GM18858 (cell line): ENCODE data around the gene ZKSCAN5.

Experiments used
- ATAC-seq: cut with Tn5 transposase; IDR thresholded peaks from one replicate; pipeline ENCODE4 v1.9.1; 2021; ENCODE audit not compliant: unreplicated experiment

ZKSCAN5 gene

DNA sequence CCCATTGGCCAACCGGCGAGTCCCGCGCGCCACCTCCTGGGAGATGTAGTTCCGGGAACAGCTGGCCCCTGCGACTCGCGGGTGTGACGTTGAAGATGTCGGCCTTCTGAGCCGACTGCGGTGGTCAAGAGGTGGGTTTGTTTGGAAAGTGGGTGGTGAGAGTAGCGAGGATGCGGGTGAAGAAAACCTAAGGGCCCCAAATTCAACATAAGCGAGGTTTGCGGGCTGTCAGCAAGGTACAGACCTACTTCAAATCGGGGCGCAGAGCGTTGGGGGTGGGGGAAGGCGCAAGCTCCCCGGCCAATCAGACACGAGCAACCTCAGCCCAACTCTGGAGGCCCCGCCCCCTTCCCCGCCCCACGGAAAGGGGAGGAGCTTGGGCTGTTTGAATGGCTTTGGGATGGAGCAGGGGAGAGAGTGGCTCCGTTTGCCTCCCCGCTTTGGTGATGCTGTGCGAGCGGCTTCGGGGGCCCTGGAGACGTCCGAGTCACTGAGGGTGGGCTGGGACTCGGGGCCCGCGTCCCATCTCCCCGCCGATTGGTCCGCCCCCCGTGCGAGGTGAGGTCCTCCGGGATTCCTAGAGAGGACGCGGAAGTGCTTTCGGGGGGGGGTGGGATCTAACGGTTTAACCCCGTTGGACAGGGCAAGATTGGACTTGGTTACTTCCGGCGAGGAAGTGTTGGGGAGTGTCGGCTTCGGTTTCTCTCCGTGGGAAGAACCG, at the start of gene ZKSCAN5:
ZKSCAN5 (plus strand) TSS at position 60 of the 721 bp plus-strand sequence. CDS start 1,383 bp downstream, outside the sequence.
- ATAC-seq, result peak; percentile 61

DNA sequence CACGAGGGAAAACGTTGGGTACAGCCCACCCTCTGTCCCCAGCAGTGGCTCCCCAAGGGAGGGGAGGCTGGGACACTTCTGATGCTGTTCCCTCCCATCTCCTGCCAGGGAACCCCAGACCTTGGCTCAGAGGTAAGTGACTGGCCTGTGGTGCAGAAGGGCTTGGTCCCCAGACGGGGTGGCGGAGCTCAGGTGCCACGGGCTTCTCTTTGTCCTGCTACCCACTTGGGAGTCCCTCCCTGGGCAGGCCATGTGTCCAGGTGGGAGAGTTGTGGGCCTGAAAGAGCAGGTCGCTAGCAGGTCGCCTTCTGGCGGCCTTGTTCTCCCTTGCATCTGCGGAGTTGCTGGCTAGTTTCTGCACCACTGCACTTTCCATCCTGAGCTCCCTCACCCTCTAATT, 48.6 kb upstream of the ZKSCAN5 start:
- no peak for ATAC-seq

DNA sequence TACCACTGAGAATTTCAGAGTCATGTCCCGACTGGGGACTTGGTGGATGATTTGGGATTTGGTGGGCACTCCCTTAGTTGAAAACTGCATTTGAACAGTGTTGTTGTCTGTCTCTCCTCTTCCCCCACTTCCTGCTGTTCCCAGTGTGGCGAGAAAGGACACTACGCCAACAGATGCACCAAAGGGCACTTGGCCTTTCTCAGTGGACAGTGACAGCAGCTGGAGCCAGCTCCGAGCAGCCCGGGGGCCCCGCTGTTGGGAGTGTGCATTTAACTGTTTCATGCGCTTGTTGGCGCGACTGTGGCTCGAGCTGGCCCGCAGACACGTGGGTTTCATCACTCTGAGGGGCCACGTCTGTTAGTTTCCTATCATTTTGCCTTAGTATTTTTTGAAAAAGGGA, 48.2 kb upstream of the ZKSCAN5 start:
- ATAC-seq, result no peak

DNA sequence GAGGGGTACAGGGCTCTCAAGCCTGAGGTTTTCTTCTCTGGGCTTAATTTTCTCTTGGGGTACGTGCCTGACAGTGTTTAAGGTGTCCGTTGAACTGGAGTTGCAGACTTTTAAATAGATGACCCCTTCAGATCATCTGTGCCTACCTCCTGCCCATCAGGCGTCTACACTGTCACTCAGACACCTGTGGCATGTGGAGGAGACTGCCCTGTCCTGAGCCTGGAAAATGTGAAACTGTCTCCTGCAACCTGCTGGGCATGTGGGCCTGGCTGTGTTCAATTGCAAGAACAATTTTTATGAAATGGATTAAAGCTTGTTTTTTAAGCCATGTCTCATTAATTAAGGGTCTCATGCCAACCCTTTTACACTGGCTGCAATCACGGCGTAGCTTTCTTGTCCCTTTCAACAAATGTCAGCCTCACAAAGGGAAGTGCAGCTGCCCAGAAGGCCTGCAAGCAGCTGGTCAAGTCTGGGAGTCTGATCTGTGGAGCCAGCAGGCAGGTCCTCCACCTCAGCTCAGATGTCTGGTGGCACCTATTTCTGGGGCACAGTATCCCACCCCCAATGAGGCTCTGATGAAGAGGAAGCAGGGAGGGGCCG, 47.3 kb upstream of the ZKSCAN5 start:
- ATAC-seq, result no peak

DNA sequence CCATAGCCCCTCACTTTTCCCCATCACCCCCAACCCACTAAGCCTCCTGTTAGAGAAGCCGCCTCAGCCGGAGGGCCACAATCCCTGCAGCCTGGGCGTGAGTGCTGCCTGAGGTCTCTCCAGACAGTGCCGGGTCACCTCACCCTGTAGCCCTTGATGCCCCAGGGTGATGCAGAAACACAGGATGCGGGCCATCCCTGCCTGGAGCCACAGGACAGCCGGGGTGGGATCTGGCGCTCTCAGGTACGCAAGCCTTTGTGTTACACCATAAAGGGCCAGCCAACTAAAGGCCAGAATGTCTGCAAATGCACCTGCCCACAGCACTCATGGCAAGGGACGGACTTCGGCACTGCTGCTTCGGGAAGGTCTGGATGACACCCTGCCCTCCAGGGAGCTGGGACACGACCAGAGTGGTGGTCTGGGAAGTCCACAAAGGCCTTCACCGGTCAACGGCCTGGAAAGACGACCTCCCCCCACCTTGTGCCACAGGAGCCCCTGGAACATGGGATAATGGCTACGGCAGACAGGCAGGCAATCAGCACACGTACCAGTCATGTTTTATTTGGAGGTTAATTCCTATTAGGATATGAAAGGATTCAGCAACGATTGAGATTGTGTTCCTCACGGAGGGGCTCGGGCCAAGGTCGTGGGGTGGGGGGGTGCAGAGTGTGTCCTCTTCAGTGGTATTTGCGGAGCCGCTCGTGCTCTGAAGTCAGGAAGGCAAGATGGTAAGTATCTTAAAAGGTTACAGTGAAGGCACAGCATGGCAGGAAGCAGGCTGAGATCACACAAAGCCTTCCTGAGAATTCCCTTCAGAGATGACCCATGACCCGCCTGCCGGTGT, 46.6 kb upstream of the ZKSCAN5 start:
- no peak for ATAC-seq

DNA sequence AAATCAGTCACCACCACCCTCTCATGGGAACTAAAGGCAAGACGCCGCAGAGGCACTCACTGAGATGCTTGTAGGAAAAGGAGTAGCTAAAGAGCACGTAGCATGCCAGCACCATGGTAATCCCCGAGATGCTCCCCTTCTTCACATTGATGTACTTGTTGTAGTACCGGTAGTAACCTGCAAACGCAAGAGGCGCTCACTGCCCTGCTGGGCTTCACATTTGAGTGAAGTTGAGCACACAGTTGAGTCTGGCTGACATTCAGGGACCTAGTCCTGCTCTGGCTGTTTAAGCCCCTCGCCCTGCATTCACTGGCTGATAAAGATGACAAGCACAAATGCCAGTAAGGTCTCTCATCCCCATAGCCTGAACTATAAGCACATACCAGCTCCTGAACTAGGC, 45.4 kb upstream of the ZKSCAN5 start:
- no peak for ATAC-seq

DNA sequence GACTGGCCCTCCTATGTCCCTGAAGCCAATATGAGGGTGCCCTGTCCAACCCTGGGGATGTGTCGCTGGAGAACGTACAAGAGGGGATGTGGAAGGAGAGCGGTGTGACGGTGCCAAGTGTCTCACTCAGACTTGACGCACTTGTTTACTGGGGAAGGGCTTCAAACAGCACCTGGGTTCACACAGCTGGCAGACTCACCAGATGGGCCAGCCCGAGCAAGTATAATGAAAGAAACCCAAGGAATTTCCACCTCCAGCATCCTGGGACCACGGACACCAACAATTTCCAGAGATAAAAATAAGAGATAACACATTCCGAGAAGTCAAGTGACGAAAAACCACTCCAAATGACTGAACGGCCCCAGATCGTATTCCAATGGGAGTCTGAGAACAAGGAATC, 43.8 kb upstream of the ZKSCAN5 start:
- no peak for ATAC-seq

DNA sequence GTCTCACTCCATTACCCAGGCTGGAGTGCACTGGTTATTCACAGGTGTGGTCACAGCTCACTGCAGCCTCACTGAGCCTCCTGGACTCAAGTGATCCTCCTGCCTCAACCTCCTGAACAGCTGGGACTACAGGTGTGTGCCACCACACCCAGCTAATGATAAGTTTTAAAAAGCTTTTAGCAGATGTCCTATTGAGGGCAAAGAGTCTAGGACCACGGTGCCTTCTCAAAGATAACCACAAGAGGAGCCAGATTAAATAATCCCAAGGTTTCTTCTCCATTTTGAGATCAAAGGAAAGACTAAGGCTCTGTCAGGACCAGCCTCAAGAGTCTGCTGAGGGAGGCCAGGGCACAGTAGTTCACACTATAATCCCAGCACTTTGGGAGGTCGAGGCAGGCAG, 43.2 kb upstream of the ZKSCAN5 start:
- no peak for ATAC-seq

DNA sequence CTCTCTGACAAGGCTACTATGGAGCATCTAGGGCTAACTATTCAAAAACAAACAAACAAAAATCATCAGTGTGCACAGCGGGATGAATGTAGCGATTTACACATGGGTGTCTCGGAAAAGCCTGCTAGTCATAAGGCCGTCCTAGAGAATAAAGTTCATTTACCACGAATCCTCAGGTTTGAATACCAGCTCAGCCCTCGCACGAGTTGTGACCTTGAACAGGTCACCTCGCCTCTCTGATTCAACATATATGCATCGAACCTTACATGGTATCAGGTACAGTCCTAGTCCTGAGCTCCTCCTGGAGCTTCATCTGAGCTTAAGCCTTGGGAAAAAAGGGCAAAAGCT, 39.1 kb upstream of the ZKSCAN5 start:
- ATAC-seq, result peak; percentile 4

DNA sequence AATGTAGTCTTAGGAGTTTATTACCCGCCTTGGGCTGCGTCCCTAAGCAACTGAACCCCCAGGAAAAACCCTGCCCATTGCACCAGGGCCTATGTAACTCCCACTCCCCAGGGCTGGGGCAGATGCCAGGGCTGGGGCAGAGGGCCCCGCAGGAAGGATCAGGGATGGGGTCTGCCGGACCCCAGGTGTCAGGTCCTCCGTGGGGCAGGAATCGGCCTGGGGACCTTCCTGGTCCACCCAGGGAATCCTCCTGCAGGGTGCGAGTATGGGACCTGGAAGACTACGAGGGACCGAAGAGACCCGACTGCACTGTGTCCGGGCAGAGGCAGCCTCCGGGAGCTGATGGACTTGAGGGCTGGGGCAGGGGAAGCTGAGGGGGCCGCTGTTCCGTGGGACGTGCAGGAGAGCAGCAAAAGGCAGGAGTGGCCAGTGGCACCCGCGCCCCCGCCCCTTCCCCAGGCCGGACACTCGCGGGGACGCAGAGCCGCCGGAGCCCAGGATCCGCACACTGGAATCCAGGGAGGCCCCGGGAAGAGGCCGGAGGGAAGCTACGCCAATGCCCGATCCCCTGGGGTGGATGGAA, 36.0 kb upstream of the ZKSCAN5 start:
- ATAC-seq, result no peak

DNA sequence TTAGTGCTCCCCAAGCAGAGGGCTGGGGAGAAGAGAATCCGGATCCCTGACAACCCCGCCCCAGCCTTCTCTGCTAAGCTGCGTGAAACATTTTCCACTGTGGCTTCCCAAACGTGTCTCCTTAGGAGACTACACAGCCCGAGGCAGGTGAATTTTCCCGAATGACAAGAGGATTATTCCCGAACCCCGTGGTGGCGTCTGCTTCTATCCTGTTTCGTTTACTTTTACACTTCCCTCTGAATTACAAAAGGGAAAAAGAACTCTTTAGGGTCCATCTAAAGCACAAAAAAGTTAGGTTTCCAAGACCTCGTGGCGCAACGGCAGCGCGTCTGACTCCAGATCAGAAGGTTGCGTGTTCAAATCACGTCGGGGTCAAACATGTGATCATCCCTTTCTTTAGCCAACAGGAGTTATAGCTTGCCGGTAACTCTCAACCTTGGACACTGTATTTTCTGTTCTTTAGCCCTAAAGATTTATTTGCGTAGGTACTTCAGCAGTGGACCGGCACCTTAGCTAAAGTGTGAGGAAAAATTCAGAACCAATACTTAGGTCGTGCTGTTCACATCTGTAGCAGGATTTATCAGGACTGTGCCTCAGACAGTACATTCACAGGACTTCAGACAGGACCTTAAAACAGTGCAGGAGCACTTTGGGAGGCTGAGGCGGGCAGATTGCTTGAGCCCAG, 34.9 kb upstream of the ZKSCAN5 start:
- ATAC-seq, result no peak

DNA sequence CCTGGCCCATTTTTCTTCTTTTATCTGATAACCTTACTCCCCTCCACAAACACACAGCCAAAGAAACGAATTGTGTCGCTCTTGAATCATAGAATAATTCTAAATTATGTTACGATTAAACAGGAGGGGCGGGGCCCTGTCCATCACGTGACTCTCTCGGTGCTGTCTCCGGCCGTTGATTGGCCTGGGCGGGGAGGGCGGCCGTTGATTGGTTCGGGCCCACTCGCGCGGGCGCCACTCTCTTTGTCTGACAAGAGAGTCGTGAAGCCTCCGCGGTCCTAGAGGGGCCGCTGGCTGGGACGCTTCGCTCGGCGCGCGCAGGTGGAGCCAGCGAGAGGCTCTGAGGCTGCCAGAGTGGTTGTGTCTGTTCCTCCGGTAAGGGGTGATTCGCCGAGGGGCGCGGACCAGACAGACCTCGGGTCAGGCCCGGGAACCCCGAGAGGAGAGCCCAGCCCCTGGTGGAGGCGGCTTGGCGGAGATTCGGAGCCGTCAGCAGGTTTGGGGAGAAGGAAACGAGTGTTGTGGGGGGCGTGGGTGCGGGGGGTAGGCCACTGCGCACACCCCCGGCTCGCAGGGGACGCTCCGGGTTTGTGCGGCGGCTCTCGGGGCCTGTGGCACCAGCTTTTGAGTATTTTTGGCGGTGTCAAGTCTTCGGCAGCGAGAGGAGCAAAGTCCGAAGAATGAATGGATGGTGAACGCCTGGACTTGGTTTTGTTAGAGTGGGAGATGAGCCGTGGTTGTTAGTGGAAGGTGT, 31.7 kb upstream of the ZKSCAN5 start, which contains the start of gene ZNF789:
ZNF789 (plus strand) TSS at position 330 of the 754 bp plus-strand sequence. CDS start 3,567 bp downstream, outside the sequence.
- ATAC-seq, result peak; percentile 78

DNA sequence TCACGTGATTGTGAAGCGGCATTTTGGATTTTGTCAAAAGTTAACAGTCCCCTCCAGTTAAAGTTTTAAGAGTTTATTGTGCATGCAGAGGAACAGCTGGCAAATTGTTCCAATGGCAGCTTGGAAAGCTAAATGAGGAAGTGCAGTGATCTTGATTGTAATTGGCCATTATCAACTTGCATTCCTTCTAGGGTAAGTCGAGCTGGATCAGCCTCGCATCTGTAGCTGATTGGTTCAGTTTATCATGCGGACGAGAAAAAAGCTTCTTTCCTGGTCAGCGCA, 31.2 kb upstream of the ZKSCAN5 start:
- ATAC-seq, result no peak

DNA sequence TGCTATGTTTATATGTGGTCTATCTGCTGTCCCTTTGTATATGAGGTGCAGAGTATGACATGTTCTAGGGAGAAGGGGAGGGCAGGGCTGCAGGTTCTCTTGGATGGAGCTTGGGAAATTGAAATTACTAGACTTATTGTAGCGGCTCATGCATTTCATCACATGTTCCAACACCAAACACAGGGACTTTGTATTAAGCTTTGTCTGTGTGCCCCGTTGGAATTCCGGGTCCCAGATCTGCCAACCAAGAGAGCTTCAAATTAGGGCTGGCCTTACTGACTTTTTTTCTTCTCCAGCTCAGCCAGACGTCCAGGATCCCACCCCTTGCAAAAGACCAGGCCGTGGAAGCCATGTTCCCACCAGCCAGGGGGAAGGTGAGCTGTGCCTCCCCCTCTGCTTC, 28.4 kb upstream of the ZKSCAN5 start:
- ATAC-seq, result no peak

DNA sequence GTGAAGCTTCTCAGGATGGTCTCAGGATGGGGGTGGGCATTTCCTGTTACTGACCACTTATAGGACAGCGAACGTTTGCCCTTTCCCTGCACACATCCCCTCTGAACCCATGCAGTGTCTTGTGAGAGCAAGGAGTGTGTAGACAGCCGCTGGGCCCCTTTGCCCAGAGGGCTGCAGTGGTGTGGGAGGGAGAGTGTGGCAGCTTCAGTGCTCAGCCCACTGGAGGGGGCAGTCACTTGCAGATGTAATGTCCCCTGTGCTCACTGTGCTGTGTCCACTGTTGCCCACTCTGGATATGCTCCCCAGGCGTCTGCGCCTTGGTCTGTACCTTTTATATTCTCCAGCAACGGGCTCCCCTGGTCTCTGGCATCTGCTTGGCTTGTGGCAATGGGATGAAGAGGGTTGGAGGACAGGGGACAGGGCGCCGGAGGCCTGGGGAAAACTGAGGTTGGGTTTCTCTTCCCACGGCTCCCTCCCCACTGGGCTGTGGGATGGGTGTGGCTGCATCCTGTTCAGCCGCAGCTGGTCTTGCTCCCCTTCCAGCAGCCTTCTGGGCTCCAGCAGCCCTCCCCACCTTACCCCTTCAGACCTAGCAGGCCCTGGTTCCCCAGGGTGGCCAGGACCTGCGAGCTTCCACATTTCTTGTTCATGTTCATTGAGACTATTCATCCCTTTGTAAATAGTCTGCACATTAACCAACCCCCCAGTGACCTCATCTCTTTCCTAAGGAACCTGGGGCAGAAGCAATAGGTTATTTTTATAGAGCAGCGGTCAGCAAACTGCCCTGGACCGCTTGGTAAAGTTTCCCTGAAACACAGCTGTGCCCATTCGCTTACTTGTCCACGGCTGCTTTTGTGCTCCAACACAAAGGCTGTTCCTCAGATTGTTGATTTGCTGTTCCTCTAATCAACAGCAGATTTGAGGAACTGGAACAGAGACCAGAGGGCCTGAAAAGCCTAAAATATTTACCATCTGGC, 25.7 kb upstream of the ZKSCAN5 start:
- ATAC-seq, result no peak

DNA sequence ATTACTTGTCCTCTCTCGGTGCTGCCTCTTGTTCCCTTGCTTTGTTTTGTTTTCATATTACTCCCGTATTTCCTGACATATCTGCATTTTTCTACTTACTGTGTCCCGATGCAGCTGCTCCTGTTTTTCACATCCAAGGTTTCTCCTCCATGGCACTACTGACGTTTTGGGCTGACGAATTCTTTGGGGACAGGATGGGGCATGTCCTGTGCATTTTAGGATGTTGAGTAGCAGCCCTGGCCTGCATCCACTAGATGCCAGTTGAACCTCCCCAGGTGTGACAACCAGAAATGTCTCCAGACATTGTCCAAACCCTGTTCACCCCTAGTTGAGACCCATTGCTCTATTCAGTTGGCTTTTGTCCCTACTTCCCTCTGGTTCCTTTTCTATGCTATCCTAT, 19.4 kb upstream of the ZKSCAN5 start:
- no peak for ATAC-seq

DNA sequence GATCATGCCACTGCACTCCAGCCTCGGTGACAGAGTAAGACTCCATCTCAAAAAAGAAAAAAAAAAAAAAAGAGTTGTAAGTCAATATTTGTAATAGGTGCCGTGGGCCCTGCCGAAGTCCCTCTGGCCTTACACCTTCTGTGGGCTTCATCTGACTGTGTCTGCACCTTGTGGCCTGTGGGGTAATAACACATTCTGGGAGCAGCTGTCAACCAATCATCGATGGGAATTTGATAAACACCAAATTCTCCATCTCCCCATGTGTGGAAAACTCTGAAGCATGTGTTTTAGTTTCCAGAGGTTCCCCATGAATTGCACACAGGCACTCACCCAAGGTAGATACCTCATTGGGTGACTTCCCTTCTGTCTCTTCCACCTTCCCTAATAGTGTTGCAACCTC, 15.2 kb upstream of the ZKSCAN5 start:
- no peak for ATAC-seq

DNA sequence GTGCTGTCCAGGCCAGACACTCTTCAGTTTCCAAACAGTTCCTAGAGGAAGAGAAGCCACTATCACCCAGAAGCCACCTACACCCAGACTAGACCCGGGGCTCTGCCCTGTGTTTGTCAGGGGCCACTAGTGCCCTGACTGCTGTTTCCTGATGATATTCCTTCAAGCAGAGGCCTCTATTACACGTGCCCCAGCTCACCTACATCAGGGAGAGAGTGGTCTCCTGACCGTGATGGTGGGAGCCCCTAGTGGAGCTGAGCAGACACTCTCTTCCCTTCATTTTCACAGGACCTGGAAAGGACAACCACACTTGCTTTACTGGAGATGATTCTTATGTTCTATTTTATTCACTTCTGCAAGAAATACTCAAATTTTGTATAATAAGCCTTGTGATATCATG, 13.6 kb upstream of the ZKSCAN5 start:
- ATAC-seq, result no peak

DNA sequence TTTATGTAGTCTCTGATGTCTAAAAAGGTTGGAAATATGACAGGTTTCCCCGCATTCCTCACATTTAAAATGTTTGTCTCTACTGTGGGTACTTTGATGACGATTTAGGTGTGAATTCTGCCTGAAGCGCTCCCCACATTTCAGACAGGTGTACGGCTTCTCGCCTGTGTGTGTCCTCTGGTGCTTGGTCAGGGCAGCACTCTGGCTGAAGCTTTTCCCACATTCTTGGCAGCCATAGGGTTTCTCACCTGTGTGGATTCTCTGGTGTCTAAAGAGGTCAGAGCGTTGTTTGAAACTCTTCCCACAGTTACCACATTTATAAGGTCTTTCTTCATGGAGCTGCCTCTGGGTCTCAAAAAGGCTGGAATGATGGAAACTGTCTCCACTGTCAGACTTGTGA, 10.6 kb upstream of the ZKSCAN5 start:
- no peak for ATAC-seq
